K562 (cell line): ENCODE results near the gene COL24A1. TPM values are rescaled to one million over a fixed set of nuclear protein-coding genes. Genes with fewer than 3 reads are reported as not detected.

Experiments used
- GABPA ChIP-seq: fragments of 200-800 bp; sonication (Bioruptor generic); conservative IDR thresholded peaks from 2 replicates; pipeline ENCODE4 v1.6.1; 2016; ENCODE audit warnings: low read depth, missing genetic modification characterization, missing compliant biosample characterization
- MIER1 ChIP-seq: fragments of 450-650 bp; IDR thresholded peaks from 2 replicates; pipeline ENCODE4 v1.6.1; 2016; ENCODE audit warnings: antibody characterized with exemption, mild to moderate bottlenecking, low read depth
- MXI1 ChIP-seq: IDR thresholded peaks from 2 replicates; pipeline ENCODE4 v1.6.1; 2011; ENCODE audit warnings: low read depth, mild to moderate bottlenecking, improper control_type of control experiment, low read length
- POLR2AphosphoS2 ChIP-seq: IDR thresholded peaks from 2 replicates; pipeline ENCODE4 v1.6.1; 2012; ENCODE audit warnings: low read length, improper control_type of control experiment
- POLR2B ChIP-seq: fragments of 450-650 bp; IDR thresholded peaks from 2 replicates; pipeline ENCODE4 v1.6.1; 2018; ENCODE audit warnings: low read depth; ENCODE audit not compliant: partially characterized antibody
- RBBP5 ChIP-seq: fragments of 200-600 bp; sonication (generic); IDR thresholded peaks from 2 replicates; pipeline ENCODE4 v1.6.1; 2012; ENCODE audit warnings: borderline replicate concordance, mild to moderate bottlenecking, low read length, control low read depth, inconsistent platforms; ENCODE audit not compliant: insufficient read depth, poor library complexity, severe bottlenecking
- SIN3A ChIP-seq, 2 experiments: fragments of 150-350 bp in 1 of 2; IDR thresholded peaks; 2 replicates each; pipeline ENCODE4 v1.6.1; 2011 to 2016; ENCODE audit warnings: borderline replicate concordance in 2 of 2, low read depth in 2 of 2, low read length in 2 of 2, mild to moderate bottlenecking in 2 of 2, moderate library complexity in 2 of 2; ENCODE audit not compliant: control insufficient read depth in 1 of 2
- TAF9B ChIP-seq: fragments of 450-650 bp; IDR thresholded peaks from 2 replicates; pipeline ENCODE4 v1.6.1; 2018; ENCODE audit warnings: mild to moderate bottlenecking; ENCODE audit not compliant: partially characterized antibody
- ZKSCAN3 ChIP-seq: fragments of 250-450 bp; sonication (Bioruptor Pico); IDR thresholded peaks from 2 replicates; pipeline ENCODE4 v1.4.0; 2020
- ZNF239 ChIP-seq: fragments of 250-450 bp; sonication (Bioruptor Pico); IDR thresholded peaks from 2 replicates; pipeline ENCODE4 v1.4.0; 2020; ENCODE audit warnings: mild to moderate bottlenecking
- ZNF766 ChIP-seq: fragments of 200-800 bp; sonication (Bioruptor generic); conservative IDR thresholded peaks from 2 replicates; pipeline ENCODE4 v1.6.1; 2016; ENCODE audit warnings: missing genetic modification characterization, missing compliant biosample characterization
- ZSCAN32 ChIP-seq: fragments of 450-650 bp; formaldehyde crosslinking; IDR thresholded peaks from 2 replicates; pipeline ENCODE4 v1.4.0; 2020; ENCODE audit warnings: mild to moderate bottlenecking, moderate library complexity
- polyA plus RNA-seq, 8 experiments: library from polyadenylated mRNA; depleted of rRNA in 4 of 8; stranded (reverse) in 5 of 8; unstranded in 3 of 8; fragments of >200 nt; fragmentation: Nextera tagmentation in 2 of 8; fragmentation: Illumina TruSeq in 1 of 8; extraction: Ambion mirVana in 2 of 8; extraction: Trizol in 1 of 8; gene quantifications; 2 replicates each; pipeline versions ENCODE4 v1.2.1 to v1.2.3, GENCODE V29; 2011 to 2014; ENCODE audit warnings: inconsistent platforms in 1 of 8, missing spikeins in 1 of 8
- total RNA-seq, 7 experiments: library from RNA; depleted of rRNA in 6 of 7; stranded (reverse); fragments of >200 nt in 6 of 7; fragmentation: Illumina TruSeq in 2 of 7; extraction: Trizol in 2 of 7; gene quantifications; 2 replicates each; pipeline versions ENCODE4 v1.2.1 to v1.2.3, GENCODE V29; 2011 to 2021; ENCODE audit warnings: low replicate concordance in 1 of 7
- TF ChIP-seq, protein P1 (sequence below): fragments of 450-650 bp; IDR thresholded peaks from 2 replicates; pipeline ENCODE4 v1.7.0; 2016; ENCODE audit warnings: borderline replicate concordance
- TF ChIP-seq, protein P2 (sequence below): fragments of 450-650 bp; IDR thresholded peaks from 2 replicates; pipeline ENCODE4 v1.6.1; 2017; ENCODE audit warnings: antibody characterized with exemption
- TF ChIP-seq, protein P3 (sequence below): sonication (generic); formaldehyde crosslinking; IDR thresholded peaks from 2 replicates; pipeline ENCODE4 v1.8.0; 2022; ENCODE audit warnings: missing genetic modification reagents, mild to moderate bottlenecking, borderline replicate concordance
- TF ChIP-seq, protein P4 (sequence below): fragments of 450-650 bp; IDR thresholded peaks from 2 replicates; pipeline ENCODE4 v1.6.1; 2018; ENCODE audit not compliant: partially characterized antibody

The COL24A1 gene
- total and polyA plus RNA-seq, 9 of the 15 experiments (the other 6 are each of a cell fraction or from before 2014, with no cell fraction given) = 0.01 to 0.06 (median 0.03) TPM; not detected in 2

DNA sequence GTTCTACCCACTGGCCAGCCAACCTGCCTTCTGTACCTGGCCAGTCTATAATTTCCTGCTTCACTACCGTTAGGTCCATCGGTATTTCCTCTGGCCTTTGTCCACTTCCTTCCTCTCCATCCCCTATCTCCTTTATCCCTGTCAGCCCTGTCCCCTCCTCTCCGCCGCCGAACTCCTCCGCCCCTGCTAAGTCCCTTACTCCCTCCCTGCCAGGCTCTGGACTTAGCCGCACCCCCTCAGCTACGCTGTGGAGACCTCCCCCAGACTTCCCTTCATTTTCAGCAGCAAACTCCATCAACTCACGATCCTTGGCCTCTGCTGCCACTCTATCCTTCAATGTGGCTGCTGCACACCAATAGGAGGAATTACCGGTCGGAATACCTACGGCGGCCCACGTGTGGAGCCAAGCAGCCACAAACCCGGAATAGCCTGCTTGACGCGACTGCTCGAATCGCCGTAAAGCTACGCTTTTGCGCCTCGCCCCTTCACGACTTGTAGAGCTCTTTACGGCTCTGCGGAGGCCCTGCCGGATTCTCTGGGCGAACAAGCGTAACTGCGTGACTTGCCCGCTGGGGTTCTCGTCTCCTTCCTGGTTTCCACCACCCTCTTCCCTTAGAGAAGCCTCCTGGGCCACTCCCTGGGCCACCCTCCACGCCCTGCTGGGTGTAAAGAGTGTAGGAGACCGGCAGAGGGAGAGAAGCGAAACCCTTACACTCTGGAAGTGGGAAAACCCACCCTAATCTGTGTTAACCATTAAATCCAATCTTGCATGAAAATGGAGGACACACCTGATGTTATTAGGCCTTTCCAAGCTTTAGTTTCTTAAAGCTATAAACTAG is 448.4 kb downstream of the COL24A1 start, which contains the start of gene ZNHIT6 (continued):
- TF ChIP-seq, protein P1, sequence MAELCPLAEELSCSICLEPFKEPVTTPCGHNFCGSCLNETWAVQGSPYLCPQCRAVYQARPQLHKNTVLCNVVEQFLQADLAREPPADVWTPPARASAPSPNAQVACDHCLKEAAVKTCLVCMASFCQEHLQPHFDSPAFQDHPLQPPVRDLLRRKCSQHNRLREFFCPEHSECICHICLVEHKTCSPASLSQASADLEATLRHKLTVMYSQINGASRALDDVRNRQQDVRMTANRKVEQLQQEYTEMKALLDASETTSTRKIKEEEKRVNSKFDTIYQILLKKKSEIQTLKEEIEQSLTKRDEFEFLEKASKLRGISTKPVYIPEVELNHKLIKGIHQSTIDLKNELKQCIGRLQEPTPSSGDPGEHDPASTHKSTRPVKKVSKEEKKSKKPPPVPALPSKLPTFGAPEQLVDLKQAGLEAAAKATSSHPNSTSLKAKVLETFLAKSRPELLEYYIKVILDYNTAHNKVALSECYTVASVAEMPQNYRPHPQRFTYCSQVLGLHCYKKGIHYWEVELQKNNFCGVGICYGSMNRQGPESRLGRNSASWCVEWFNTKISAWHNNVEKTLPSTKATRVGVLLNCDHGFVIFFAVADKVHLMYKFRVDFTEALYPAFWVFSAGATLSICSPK = no peak; the same call in 1 of the 2 replicates
- TF ChIP-seq GABPA (tag) (peak; percentile 68), ZNF766 (CRISPR knock-in tag) (no peak), SIN3A (IDR thresholded peaks at IDR 0.05; ENCODE audit: borderline replicate concordance in 2 of 2, control insufficient read depth in 1 of 2, low read depth in 2 of 2, low read length in 2 of 2) (peak; percentile 74 to 89; a peak in 2 of 4 replicates), POLR2B (peak; percentile 75), MIER1 (0 out of 2 replicates have a peak, but pooled peaks have one; percentile 50), ZSCAN32 (CRISPR knock-in tag) (no peak), MXI1 (peak; percentile 88; the same call in 1 of the 2 replicates), RBBP5 (peak; percentile 73), TAF9B (peak; percentile 78), ZKSCAN3 (CRISPR knock-in tag) (no peak), ZNF239 (CRISPR knock-in tag) (no peak), POLR2AphosphoS2 (no peak)
- TF ChIP-seq, protein P2, sequence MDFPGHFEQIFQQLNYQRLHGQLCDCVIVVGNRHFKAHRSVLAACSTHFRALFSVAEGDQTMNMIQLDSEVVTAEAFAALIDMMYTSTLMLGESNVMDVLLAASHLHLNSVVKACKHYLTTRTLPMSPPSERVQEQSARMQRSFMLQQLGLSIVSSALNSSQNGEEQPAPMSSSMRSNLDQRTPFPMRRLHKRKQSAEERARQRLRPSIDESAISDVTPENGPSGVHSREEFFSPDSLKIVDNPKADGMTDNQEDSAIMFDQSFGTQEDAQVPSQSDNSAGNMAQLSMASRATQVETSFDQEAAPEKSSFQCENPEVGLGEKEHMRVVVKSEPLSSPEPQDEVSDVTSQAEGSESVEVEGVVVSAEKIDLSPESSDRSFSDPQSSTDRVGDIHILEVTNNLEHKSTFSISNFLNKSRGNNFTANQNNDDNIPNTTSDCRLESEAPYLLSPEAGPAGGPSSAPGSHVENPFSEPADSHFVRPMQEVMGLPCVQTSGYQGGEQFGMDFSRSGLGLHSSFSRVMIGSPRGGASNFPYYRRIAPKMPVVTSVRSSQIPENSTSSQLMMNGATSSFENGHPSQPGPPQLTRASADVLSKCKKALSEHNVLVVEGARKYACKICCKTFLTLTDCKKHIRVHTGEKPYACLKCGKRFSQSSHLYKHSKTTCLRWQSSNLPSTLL = no peak; the same call in 1 of the 2 replicates
- TF ChIP-seq, protein P3, sequence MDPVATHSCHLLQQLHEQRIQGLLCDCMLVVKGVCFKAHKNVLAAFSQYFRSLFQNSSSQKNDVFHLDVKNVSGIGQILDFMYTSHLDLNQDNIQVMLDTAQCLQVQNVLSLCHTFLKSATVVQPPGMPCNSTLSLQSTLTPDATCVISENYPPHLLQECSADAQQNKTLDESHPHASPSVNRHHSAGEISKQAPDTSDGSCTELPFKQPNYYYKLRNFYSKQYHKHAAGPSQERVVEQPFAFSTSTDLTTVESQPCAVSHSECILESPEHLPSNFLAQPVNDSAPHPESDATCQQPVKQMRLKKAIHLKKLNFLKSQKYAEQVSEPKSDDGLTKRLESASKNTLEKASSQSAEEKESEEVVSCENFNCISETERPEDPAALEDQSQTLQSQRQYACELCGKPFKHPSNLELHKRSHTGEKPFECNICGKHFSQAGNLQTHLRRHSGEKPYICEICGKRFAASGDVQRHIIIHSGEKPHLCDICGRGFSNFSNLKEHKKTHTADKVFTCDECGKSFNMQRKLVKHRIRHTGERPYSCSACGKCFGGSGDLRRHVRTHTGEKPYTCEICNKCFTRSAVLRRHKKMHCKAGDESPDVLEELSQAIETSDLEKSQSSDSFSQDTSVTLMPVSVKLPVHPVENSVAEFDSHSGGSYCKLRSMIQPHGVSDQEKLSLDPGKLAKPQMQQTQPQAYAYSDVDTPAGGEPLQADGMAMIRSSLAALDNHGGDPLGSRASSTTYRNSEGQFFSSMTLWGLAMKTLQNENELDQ (CRISPR knock-in tag) = no peak
- TF ChIP-seq, protein P4, sequence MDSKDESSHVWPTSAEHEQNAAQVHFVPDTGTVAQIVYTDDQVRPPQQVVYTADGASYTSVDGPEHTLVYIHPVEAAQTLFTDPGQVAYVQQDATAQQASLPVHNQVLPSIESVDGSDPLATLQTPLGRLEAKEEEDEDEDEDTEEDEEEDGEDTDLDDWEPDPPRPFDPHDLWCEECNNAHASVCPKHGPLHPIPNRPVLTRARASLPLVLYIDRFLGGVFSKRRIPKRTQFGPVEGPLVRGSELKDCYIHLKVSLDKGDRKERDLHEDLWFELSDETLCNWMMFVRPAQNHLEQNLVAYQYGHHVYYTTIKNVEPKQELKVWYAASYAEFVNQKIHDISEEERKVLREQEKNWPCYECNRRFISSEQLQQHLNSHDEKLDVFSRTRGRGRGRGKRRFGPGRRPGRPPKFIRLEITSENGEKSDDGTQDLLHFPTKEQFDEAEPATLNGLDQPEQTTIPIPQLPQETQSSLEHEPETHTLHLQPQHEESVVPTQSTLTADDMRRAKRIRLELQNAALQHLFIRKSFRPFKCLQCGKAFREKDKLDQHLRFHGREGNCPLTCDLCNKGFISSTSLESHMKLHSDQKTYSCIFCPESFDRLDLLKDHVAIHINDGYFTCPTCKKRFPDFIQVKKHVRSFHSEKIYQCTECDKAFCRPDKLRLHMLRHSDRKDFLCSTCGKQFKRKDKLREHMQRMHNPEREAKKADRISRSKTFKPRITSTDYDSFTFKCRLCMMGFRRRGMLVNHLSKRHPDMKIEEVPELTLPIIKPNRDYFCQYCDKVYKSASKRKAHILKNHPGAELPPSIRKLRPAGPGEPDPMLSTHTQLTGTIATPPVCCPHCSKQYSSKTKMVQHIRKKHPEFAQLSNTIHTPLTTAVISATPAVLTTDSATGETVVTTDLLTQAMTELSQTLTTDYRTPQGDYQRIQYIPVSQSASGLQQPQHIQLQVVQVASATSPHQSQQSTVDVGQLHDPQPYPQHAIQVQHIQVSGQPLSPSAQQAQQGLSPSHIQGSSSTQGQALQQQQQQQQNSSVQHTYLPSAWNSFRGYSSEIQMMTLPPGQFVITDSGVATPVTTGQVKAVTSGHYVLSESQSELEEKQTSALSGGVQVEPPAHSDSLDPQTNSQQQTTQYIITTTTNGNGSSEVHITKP = no peak
